ENCODE data around the gene ERFE. TPM values are rescaled to one million over a fixed set of nuclear protein-coding genes. Genes with fewer than 3 reads are reported as not detected.

The ERFE gene
- total and polyA plus RNA-seq, 9 of the 15 experiments (the other 6 are each of a cell fraction or from before 2014, with no cell fraction given): 0.55 to 8.2 (median 3.7) TPM

DNA sequence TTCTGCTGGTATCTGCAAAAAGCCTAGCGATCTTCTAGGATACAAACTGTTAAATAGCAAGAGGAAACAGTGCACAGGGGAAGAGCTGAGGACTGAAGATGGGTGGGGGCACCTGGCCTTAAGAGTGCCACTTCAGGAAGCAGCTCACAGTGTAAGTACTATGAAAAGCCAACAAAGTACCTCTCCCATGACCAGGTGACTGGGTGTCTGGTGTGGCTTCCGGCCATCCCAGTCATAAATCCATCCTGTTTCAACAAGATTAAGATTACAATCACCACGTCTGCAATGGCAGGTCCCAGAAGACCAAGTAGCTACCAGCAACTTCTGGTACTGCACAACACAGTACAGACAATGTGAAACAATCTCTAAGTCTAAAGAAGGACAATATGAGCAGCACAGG is 15.9 kb downstream of the ERFE start (continued):
- TF ChIP-seq GABPA (tag; conservative IDR thresholded peaks at IDR 0.05; ENCODE audit: low read depth): 0 out of 2 replicates have a peak, but pooled peaks have one; percentile 29
- no peak for TF ChIP-seq ZSCAN29 (IDR thresholded peaks at IDR 0.05)
- TF ChIP-seq GABPB2 (CRISPR knock-in tag; conservative IDR thresholded peaks at IDR 0.05): no peak
- TF ChIP-seq CXXC5 (CRISPR knock-in tag; IDR thresholded peaks at IDR 0.05): 0 out of 2 replicates have a peak, but pooled peaks have one; percentile 10
- TF ChIP-seq, protein P1, sequence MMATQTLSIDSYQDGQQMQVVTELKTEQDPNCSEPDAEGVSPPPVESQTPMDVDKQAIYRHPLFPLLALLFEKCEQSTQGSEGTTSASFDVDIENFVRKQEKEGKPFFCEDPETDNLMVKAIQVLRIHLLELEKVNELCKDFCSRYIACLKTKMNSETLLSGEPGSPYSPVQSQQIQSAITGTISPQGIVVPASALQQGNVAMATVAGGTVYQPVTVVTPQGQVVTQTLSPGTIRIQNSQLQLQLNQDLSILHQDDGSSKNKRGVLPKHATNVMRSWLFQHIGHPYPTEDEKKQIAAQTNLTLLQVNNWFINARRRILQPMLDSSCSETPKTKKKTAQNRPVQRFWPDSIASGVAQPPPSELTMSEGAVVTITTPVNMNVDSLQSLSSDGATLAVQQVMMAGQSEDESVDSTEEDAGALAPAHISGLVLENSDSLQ (IDR thresholded peaks at IDR 0.05): peak; percentile 28; the same call in 1 of the 2 replicates
- 0 out of 2 replicates have a peak, but pooled peaks have one; percentile 10 for TF ChIP-seq MECOM (CRISPR knock-in tag; IDR thresholded peaks at IDR 0.05)
- no peak for TF ChIP-seq SOX6 (IDR thresholded peaks at IDR 0.05)
- 0 out of 2 replicates have a peak, but pooled peaks have one; percentile 24 for TF ChIP-seq ZEB2 (IDR thresholded peaks at IDR 0.05)
- no peak for TF ChIP-seq ZC3H8 (IDR thresholded peaks at IDR 0.05)
- TF ChIP-seq KDM5B (IDR thresholded peaks at IDR 0.05; ENCODE audit: insufficient replicate concordance, low read depth, low read length): no peak
- TF ChIP-seq, protein P2, sequence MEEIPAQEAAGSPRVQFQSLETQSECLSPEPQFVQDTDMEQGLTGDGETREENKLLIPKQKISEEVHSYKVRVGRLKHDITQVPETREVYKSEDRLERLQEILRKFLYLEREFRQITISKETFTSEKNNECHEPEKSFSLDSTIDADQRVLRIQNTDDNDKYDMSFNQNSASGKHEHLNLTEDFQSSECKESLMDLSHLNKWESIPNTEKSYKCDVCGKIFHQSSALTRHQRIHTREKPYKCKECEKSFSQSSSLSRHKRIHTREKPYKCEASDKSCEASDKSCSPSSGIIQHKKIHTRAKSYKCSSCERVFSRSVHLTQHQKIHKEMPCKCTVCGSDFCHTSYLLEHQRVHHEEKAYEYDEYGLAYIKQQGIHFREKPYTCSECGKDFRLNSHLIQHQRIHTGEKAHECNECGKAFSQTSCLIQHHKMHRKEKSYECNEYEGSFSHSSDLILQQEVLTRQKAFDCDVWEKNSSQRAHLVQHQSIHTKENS (CRISPR knock-in tag; IDR thresholded peaks at IDR 0.05): no peak
- TF ChIP-seq, protein P3, sequence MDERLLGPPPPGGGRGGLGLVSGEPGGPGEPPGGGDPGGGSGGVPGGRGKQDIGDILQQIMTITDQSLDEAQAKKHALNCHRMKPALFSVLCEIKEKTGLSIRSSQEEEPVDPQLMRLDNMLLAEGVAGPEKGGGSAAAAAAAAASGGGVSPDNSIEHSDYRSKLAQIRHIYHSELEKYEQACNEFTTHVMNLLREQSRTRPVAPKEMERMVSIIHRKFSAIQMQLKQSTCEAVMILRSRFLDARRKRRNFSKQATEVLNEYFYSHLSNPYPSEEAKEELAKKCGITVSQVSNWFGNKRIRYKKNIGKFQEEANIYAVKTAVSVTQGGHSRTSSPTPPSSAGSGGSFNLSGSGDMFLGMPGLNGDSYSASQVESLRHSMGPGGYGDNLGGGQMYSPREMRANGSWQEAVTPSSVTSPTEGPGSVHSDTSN (CRISPR knock-in tag; IDR thresholded peaks at IDR 0.05; ENCODE audit: low read depth): no peak
- TF ChIP-seq, protein P3 (tag; conservative IDR thresholded peaks at IDR 0.05; ENCODE audit: low read depth): peak; percentile 55; the same call in 1 of the 2 replicates
- peak; percentile 90 for TF ChIP-seq MEIS2 (IDR thresholded peaks at IDR 0.05; ENCODE audit: partially characterized antibody)
- TF ChIP-seq ETV1 (tag; conservative IDR thresholded peaks at IDR 0.05; ENCODE audit: low read depth): 0 out of 2 replicates have a peak, but pooled peaks have one; percentile 19
- no peak for TF ChIP-seq CCAR2 (IDR thresholded peaks at IDR 0.05; ENCODE audit: low read depth, low read length)

Data from K562 (cell line).